ENCODE results near the gene TRIM3. TPM values are rescaled to one million over a fixed set of nuclear protein-coding genes. Genes with fewer than 3 reads are reported as not detected.
A peak's percentile ranks its signal among the peaks of the same experiment; 100 is the strongest.

TRIM3 gene
- total RNA-seq, 3 donors from 2014 or later = 28.0 to 57.8 (median 48.4) TPM

GRCh38 chr11:6481012-6481923 is 7.5 kb upstream of the TRIM3 start, which contains the start of the genes ARFIP2 and TIMM10B:
Gene ARFIP2, minus strand, starts transcription at chr11:6481331. Its CDS starts 910 bp downstream, at chr11:6480421.
Gene TIMM10B, plus strand, starts transcription at chr11:6481501. Its CDS starts 16 bp downstream, at chr11:6481517.
- DNase-seq (peak; percentile 98 to 99 (median 99)), ATAC-seq (peak; percentile 99)
- TF ChIP-seq, protein P1, sequence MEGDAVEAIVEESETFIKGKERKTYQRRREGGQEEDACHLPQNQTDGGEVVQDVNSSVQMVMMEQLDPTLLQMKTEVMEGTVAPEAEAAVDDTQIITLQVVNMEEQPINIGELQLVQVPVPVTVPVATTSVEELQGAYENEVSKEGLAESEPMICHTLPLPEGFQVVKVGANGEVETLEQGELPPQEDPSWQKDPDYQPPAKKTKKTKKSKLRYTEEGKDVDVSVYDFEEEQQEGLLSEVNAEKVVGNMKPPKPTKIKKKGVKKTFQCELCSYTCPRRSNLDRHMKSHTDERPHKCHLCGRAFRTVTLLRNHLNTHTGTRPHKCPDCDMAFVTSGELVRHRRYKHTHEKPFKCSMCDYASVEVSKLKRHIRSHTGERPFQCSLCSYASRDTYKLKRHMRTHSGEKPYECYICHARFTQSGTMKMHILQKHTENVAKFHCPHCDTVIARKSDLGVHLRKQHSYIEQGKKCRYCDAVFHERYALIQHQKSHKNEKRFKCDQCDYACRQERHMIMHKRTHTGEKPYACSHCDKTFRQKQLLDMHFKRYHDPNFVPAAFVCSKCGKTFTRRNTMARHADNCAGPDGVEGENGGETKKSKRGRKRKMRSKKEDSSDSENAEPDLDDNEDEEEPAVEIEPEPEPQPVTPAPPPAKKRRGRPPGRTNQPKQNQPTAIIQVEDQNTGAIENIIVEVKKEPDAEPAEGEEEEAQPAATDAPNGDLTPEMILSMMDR (IDR thresholded peaks at IDR 0.05) = no peak
- H3K4me3 ChIP-seq = peak within 1 kb of the TSS; percentile 50
- peaks cover 5% of the 10 kb centered on the region for H3K36me3 ChIP-seq (ENCODE audit: low read depth)
- no peaks in the 10 kb centered on the region for H3K9me3 ChIP-seq
- intact Hi-C loops (cut with DNase I, micrococcal nuclease) = no loop called here
- H3K4me1 ChIP-seq (ENCODE audit: low read depth) = peaks cover 34% of the 10 kb centered on the region

DNA sequence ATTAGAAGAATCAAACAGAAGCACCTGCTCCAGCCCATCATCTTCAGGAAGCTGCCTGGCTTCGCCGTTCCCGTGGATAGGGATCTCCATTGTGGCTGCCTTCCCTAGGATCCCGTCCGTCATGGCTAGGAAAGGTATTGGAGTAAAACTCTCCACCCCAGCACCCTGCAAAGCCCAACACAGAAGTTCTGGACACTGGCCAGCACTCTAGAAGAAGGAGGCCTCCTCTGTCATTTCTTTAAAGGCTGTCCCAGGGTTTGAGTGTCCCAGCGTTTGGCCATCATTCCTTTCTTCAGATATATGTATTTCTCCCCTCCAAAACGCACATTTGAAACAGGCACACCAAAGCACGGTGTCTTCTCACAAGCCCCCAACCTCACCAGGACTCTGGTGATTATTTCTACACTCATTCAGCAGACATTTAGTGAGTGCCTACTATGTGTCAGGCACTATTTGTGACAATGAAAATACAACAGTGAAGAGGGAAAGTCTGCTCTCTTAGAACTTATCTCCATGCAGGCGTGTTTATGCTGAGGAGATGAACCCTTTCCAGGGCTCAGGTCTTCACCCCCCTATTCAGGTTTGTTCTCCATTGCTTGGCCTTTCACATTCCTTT is 6.7 kb upstream of the TRIM3 start:
- no peaks in the 10 kb centered on the region for H3K9me3 ChIP-seq
- peak in 1 of 3 donors; percentile 30 for DNase-seq
- no peak for ATAC-seq
- TF ChIP-seq, protein P1 (IDR thresholded peaks at IDR 0.05) = no peak
- intact Hi-C loops (cut with DNase I, micrococcal nuclease) = no loop called here
- peak overlapping the region; percentile 50 for H3K4me3 ChIP-seq
- peaks cover 5% of the 10 kb centered on the region for H3K36me3 ChIP-seq (ENCODE audit: low read depth)
- H3K4me1 ChIP-seq (ENCODE audit: low read depth) = peaks cover 31% of the 10 kb centered on the region

DNA sequence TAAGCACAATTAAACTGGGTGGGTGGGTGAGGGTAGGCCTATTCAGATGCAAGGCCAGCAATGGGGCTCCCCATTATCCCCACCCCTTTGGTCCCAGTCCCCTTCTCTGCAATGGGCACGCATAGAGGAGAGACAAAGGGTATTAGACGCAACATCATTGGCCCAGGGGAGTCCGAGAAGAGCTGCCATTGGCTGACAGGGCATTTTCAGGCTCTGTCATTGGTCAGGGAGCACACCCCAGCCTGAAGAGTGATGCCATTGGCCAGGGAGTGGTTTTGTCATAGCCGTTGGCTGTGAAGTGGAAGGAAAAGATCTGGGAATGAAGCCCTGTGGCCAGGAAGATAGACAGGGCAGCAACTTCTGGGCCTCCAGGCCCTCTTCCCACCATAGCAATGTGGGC is 2.8 kb upstream of the TRIM3 start:
- peaks cover 30% of the 10 kb centered on the region for H3K4me1 ChIP-seq (ENCODE audit: low read depth)
- ATAC-seq (no peak), DNase-seq (no peak)
- peaks cover 5% of the 10 kb centered on the region for H3K36me3 ChIP-seq (ENCODE audit: low read depth)
- no peak overlapping the region for H3K4me3 ChIP-seq
- TF ChIP-seq, protein P1 (IDR thresholded peaks at IDR 0.05) = no peak
- H3K9me3 ChIP-seq = no peaks in the 10 kb centered on the region
- intact Hi-C loops (cut with DNase I, micrococcal nuclease) = no loop called here

GRCh38 chr11:6475936-6476335 is 2.2 kb upstream of the TRIM3 start:
- Histone ChIP-seq H3K36me3 (ENCODE audit: low read depth) (peaks cover 5% of the 10 kb centered on the region), H3K9me3 (no peaks in the 10 kb centered on the region), H3K4me3 (no peak overlapping the region), H3K4me1 (ENCODE audit: low read depth) (peaks cover 30% of the 10 kb centered on the region)
- TF ChIP-seq, protein P1 (IDR thresholded peaks at IDR 0.05) = no peak
- peak in 1 of 3 donors; percentile 23 for DNase-seq
- peak; percentile 3 for ATAC-seq
- intact Hi-C loops (cut with DNase I, micrococcal nuclease) = no loop called here

GRCh38 chr11:6474806-6475500 is 1.2 kb upstream of the TRIM3 start:
- no peaks in the 10 kb centered on the region for H3K9me3 ChIP-seq
- peak in 1 of 3 donors; percentile 17 for DNase-seq
- intact Hi-C loops (cut with DNase I, micrococcal nuclease) = no loop called here
- TF ChIP-seq, protein P1 (IDR thresholded peaks at IDR 0.05) = no peak
- peaks cover 25% of the 10 kb centered on the region for H3K4me1 ChIP-seq (ENCODE audit: low read depth)
- H3K4me3 ChIP-seq = no peak overlapping the region
- ATAC-seq = no peak
- H3K36me3 ChIP-seq (ENCODE audit: low read depth) = peaks cover 5% of the 10 kb centered on the region

All from mucosa of descending colon (tissue), 3 donors.